RWPE1 (cell line): ENCODE data around the gene BLID.

Experiments
- CTCF ChIA-PET: fragments of 350-600 bp; sonication (Branson Sonifier 250); formaldehyde crosslinking; extraction: SDS; loops from one replicate; lab custom pipeline; 2021; lab: Yijun Ruan, JAX
- POLR2A ChIA-PET: fragments of 400-600 bp; formaldehyde crosslinking; extraction: SDS; loops from one replicate; lab custom pipeline; 2020; ENCODE audit warnings: antibody characterized with exemption; ENCODE audit not compliant: low non-redundant PET; lab: Yijun Ruan, JAX
- DNase-seq: peaks from one replicate; pipeline ENCODE4 v3.0.0; 2012; ENCODE audit warnings: low spot score
- H3K27ac ChIP-seq: fragments of 450-650 bp; 2 replicates; pipeline ENCODE4 v1.5.1; 2017
- TF ChIP-seq, protein P1 (sequence below): fragments of 450-650 bp; conservative IDR thresholded peaks from 2 replicates; pipeline ENCODE4 v1.5.1; 2017; ENCODE audit warnings: low read depth, mild to moderate bottlenecking

Gene BLID

DNA sequence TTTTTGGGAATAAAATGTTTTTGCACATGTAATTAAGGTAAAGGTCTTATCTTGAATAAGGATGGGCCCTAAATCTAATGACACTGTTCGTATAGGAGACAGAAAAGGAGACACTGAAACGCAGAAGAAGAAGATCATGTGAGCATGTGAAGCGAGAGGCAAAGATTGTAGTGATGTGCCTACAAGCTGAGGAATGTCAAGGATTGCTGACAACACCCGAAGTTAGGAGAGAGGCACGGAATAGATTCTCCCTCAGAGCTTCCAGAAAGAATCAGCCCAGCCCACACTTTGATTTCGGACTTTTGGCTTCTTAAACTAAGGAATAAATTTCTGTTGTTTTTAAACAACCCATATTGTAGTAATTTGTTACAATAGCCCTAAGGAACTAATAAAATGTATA, 4.1 kb upstream of the BLID start:
- TF ChIP-seq, protein P1, sequence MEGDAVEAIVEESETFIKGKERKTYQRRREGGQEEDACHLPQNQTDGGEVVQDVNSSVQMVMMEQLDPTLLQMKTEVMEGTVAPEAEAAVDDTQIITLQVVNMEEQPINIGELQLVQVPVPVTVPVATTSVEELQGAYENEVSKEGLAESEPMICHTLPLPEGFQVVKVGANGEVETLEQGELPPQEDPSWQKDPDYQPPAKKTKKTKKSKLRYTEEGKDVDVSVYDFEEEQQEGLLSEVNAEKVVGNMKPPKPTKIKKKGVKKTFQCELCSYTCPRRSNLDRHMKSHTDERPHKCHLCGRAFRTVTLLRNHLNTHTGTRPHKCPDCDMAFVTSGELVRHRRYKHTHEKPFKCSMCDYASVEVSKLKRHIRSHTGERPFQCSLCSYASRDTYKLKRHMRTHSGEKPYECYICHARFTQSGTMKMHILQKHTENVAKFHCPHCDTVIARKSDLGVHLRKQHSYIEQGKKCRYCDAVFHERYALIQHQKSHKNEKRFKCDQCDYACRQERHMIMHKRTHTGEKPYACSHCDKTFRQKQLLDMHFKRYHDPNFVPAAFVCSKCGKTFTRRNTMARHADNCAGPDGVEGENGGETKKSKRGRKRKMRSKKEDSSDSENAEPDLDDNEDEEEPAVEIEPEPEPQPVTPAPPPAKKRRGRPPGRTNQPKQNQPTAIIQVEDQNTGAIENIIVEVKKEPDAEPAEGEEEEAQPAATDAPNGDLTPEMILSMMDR, result no peak
- DNase-seq, result no peak
- CTCF ChIA-PET, result no interaction called here
- POLR2A ChIA-PET, result no interaction called here
- H3K27ac ChIP-seq, result no peak overlapping the region

DNA sequence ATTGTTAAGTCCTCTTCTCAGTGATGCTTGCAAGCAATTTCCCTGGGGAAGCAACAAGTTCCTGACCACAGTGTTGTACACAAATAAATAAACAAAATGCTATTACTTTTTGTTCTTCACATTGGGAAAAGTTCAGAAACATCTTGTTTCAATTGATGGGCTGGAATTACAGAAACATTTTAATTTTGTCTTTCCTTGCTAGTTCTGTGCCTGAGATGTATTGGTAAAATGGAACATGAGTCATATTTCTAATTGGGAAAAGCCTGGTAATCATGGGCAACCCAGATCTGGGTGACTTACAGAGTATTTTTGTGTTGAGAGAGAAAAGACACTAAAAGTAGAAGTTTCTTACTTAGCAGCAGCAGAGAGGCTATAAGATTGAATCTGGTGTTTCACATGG, 576 bp upstream of the BLID start:
- TF ChIP-seq, protein P1, result no peak
- ChIA-PET CTCF (no interaction called here), POLR2A (no interaction called here)
- no peak overlapping the region for H3K27ac ChIP-seq
- no peak for DNase-seq

DNA sequence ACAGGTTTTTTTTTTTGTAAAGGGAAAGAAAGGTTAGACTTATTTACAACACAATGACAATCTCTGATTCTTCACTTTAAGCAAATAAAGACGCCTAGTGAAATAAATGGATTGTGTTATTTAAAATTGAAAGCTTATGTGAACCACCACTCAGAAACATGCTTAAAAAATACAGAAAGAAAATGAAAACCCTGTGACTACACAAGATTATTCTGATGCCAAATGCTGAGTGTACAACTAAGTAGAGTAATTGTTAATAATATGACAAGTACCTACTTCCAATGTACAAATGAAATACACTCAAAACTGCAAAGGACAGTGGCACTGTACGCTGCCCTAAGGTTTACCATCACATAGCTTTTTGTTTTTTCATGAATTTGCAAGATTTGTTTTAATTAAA, 1.0 kb downstream of the BLID start:
- no peak overlapping the region for H3K27ac ChIP-seq
- CTCF ChIA-PET, result interaction anchor here (0.6 kb wide), 1 partner anchor 100 kb away, joined by 3 read pairs; no protein-coding TSS in a partner anchor
- TF ChIP-seq, protein P1, result no peak
- POLR2A ChIA-PET, result no interaction called here
- DNase-seq, result no peak

DNA sequence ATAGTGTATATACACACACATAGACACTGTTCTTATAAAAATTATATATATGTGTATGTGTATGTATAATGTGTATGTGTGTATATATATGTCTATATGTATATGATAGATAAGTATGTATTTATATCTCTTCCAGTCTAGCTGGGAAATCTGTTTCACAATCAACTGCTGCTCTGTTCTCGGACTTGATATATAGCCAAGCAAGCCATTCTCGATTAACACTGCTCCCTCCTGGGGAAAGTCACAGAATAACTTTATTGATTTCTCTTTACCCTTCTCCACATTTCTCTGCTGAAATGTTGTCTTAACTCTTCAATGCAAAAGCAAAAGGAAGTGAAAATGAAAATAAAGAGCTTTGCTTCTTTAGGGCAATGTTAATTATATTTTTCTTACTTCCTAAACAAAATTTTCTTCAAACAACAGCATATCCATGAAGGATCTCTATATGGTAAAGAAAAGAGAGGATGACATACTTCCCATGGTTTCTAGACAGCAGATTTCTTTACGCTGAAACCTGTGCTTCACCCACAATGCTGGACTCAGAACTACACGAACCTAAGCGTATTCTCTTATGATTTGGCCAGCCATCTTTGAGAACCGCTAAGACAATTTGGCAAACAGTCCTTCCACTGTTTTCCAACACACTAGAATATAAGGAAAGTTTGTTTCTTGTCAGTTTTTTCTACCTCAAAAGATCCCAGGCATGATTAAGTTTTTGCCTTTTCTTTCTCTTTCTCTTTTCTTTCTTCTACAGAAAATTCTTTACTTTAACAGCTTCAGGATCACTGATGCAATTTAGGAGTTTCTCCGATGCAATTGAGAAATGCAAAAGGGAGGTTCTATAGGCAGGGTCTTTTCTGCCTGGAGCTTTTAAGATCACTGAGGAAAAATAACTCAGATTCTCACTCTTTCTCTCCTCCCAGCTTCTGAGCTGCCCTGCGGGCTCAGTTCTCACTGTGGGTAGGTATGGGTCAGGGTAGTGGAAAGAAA, 1.9 kb downstream of the BLID start:
- ChIA-PET CTCF (interaction anchor here (0.6 kb wide), 1 partner anchor 372 kb away, joined by 3 read pairs; no protein-coding TSS in a partner anchor), POLR2A (no interaction called here)
- TF ChIP-seq, protein P1, result no peak
- DNase-seq, result no peak
- H3K27ac ChIP-seq, result no peak overlapping the region

DNA sequence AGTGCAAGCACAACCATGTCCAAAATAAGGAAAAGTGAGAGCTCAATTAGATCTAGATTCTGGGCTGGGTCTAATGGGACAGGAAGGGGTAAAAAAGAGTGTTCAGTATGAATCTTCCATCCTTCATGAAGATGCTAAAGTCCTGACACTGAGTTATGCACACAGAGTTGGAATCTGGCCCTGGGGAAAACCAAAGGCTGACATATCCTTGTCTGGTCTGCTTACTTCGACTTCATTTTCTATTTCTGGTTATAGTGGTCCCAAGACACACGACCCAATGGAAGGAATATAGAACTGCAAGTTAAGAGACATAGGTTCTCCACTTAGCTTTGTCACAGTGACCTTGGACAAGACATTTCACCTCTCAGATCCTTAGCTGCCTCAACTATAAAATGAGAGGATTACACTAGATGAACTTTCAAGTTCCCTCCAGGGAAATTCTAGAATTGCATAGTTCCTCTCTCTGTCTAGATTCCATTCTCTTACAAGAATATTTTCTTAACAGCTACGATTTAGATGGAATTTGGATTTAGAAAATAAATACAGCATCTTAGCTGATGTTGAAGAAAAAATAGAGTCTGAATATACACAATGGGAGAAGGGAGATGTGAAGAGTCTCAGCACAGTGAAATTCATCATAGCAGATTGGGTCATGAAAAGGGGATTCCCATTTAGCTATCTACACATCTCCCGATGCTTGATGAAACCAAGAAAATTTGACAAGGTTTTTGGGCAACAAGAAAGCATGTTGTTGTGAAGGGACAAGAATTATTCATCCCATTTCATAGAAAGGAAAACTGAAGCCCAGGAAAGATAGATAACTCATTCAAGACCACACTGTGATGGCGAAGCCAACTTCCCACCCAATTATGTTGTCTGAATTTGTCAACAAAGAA, 3.3 kb downstream of the BLID start:
- POLR2A ChIA-PET, result no interaction called here
- no peak overlapping the region for H3K27ac ChIP-seq
- CTCF ChIA-PET, result interaction anchor here (0.6 kb wide), 1 partner anchor 67 kb away, joined by 3 read pairs; no protein-coding TSS in a partner anchor
- TF ChIP-seq, protein P1, result no peak
- DNase-seq, result no peak

DNA sequence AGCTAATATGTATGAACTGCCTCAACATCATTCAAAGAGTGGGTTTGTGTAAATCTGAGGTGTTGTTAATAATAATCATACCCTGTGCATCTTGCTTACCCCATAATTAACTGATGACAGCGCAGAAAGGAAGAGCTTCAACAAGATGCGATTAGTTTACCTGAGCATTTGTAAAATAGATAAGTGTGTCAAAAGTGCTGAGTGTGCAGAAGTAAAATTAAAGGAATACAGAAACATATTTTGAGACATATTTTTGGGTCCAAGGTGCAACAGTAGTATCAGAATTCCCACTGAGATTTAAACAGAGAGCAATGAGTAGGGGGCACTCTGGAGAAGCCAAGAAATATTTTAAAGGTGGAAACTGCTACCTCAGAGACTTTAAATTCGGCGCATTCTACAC, 6.1 kb downstream of the BLID start:
- no peak overlapping the region for H3K27ac ChIP-seq
- TF ChIP-seq, protein P1, result no peak
- POLR2A ChIA-PET, result no interaction called here
- CTCF ChIA-PET, result no interaction called here
- no peak for DNase-seq
